IMR-90 (cell line): ENCODE results near the gene CRYM. TPM values are rescaled to one million over a fixed set of nuclear protein-coding genes. Genes with fewer than 3 reads are reported as not detected.

Source experiments
- ATAC-seq: fragments of 200-7000 bp; cut with Tn5 transposase; 2 replicates; pipeline ENCODE4 v1.9.1; 2020; ENCODE audit warnings: low read depth, mild to moderate bottlenecking, moderate library complexity
- BruUV-seq: library from RNA; stranded (reverse); fragments of 400-500 nt; replicated peaks from 2 replicates; lab custom pipeline; 2021; lab: Mats Ljungman, UMichigan
- CTCF ChIA-PET: fragments of 300-600 bp; formaldehyde crosslinking; extraction: SDS; loops from one replicate; lab custom pipeline; 2021; ENCODE audit warnings: antibody characterized with exemption; lab: Yijun Ruan, JAX
- POLR2A ChIA-PET: fragments of 300-600 bp; sonication (Branson Sonifier 250); formaldehyde crosslinking; loops from one replicate; lab custom pipeline; 2022; ENCODE audit warnings: antibody characterized with exemption; ENCODE audit not compliant: unreplicated experiment; lab: Charles Lee
- DNase-seq: peaks from one replicate; pipeline ENCODE4 v3.0.0; 2013
- H2AFZ ChIP-seq: replicated peaks from 2 replicates; pipeline ENCODE3; 2013; ENCODE audit warnings: low read length, mild to moderate bottlenecking; ENCODE audit not compliant: poor library complexity
- H2AK5ac ChIP-seq: 2 replicates; pipeline ENCODE4 v1.6.1; 2013; ENCODE audit warnings: low read depth, low read length, inconsistent platforms
- H2AK9ac ChIP-seq: replicated peaks from 2 replicates; pipeline ENCODE3; 2013; ENCODE audit warnings: mild to moderate bottlenecking, low read depth, low read length, moderate library complexity; ENCODE audit not compliant: poor library complexity
- H2BK120ac ChIP-seq: 2 replicates; pipeline ENCODE4 v1.6.1; 2013; ENCODE audit warnings: low read depth, low read length, inconsistent platforms
- H2BK15ac ChIP-seq: 3 replicates; pipeline ENCODE4 v1.6.1; 2013; ENCODE audit warnings: low read depth, low read length, inconsistent platforms
- H2BK20ac ChIP-seq: 2 replicates; pipeline ENCODE4 v1.6.1; 2013; ENCODE audit warnings: low read depth, mild to moderate bottlenecking, inconsistent platforms, low read length, moderate library complexity
- H2BK5ac ChIP-seq: 2 replicates; pipeline ENCODE4 v1.6.1; 2013; ENCODE audit warnings: mild to moderate bottlenecking, low read depth, low read length, inconsistent platforms; ENCODE audit not compliant: poor library complexity, severe bottlenecking
- H3K14ac ChIP-seq: replicated peaks from 2 replicates; pipeline ENCODE4 v1.6.1; 2013; ENCODE audit warnings: low read depth, low read length, inconsistent platforms
- H3K18ac ChIP-seq: 2 replicates; pipeline ENCODE4 v1.6.1; 2013; ENCODE audit warnings: low read depth, low read length, control low read depth
- H3K23ac ChIP-seq: 2 replicates; pipeline ENCODE4 v1.6.1; 2013; ENCODE audit warnings: low read depth, low read length, inconsistent platforms
- H3K27ac ChIP-seq: 2 replicates; pipeline ENCODE4 v1.5.1; 2013; ENCODE audit warnings: mild to moderate bottlenecking, control low read depth, low read length; ENCODE audit not compliant: insufficient read depth
- H3K27me3 ChIP-seq: 2 replicates; pipeline ENCODE4 v1.6.1; 2013; ENCODE audit warnings: low read length; ENCODE audit not compliant: control insufficient read depth, insufficient read depth
- H3K36me3 ChIP-seq: 2 replicates; pipeline ENCODE4 v1.6.1; 2013; ENCODE audit warnings: low read length, mixed read lengths; ENCODE audit not compliant: control insufficient read depth, insufficient read depth
- H3K4ac ChIP-seq: 2 replicates; pipeline ENCODE4 v1.6.1; 2013; ENCODE audit warnings: low read depth, low read length, inconsistent platforms
- H3K4me1 ChIP-seq: 2 replicates; pipeline ENCODE4 v1.6.1; 2013; ENCODE audit warnings: low read length, mixed read lengths; ENCODE audit not compliant: control insufficient read depth, insufficient read depth
- H3K4me2 ChIP-seq: 2 replicates; pipeline ENCODE4 v1.6.1; 2013; ENCODE audit warnings: low read depth, mild to moderate bottlenecking, control low read depth, low read length, moderate library complexity
- H3K4me3 ChIP-seq: 2 replicates; pipeline ENCODE4 v1.5.1; 2013; ENCODE audit warnings: low read depth, mild to moderate bottlenecking, control low read depth, low read length, moderate library complexity; ENCODE audit not compliant: insufficient read depth
- H3K56ac ChIP-seq: 2 replicates; pipeline ENCODE4 v1.6.1; 2013; ENCODE audit warnings: low read length, inconsistent platforms; ENCODE audit not compliant: insufficient read depth; ENCODE audit errors: extremely low read depth
- H3K79me1 ChIP-seq, 2 experiments: 2 replicates each; pipeline ENCODE4 v1.6.1; 2013; ENCODE audit warnings: low read length in 2 of 2, inconsistent platforms in 1 of 2, low read depth in 1 of 2
- H3K9ac ChIP-seq: 2 replicates; pipeline ENCODE4 v1.6.1; 2013; ENCODE audit warnings: low read depth, low read length, control low read depth
- H3K9me1 ChIP-seq: 2 replicates; pipeline ENCODE4 v1.6.1; 2013; ENCODE audit warnings: low read length, inconsistent platforms; ENCODE audit not compliant: insufficient read depth
- H3K9me3 ChIP-seq: 2 replicates; pipeline ENCODE4 v1.6.1; 2013; ENCODE audit warnings: low read length; ENCODE audit not compliant: control insufficient read depth, insufficient read depth
- H4K20me1 ChIP-seq: 2 replicates; pipeline ENCODE4 v1.6.1; 2013; ENCODE audit warnings: low read length, inconsistent platforms; ENCODE audit not compliant: insufficient read depth
- H4K5ac ChIP-seq: 2 replicates; pipeline ENCODE4 v1.6.1; 2013; ENCODE audit warnings: mild to moderate bottlenecking, low read depth, low read length, control low read depth
- H4K8ac ChIP-seq, 2 experiments: 2 replicates each; pipeline ENCODE4 v1.6.1; 2013; ENCODE audit warnings: low read depth in 2 of 2, low read length in 2 of 2, control low read depth in 1 of 2, inconsistent platforms in 1 of 2
- H4K91ac ChIP-seq: 2 replicates; pipeline ENCODE4 v1.6.1; 2013; ENCODE audit warnings: low read depth, low read length, inconsistent platforms; ENCODE audit not compliant: insufficient read depth
- CEBPB ChIP-seq: IDR thresholded peaks from 2 replicates; pipeline ENCODE4 v1.6.1; 2012; ENCODE audit warnings: low read depth, low read length, improper control_type of control experiment
- CHD1 ChIP-seq: IDR thresholded peaks from 2 replicates; pipeline ENCODE4 v1.6.1; 2012; ENCODE audit warnings: low read depth, low read length, improper control_type of control experiment
- FOS ChIP-seq: fragments of 150-350 bp; IDR thresholded peaks from 2 replicates; pipeline ENCODE4 v1.6.1; 2016; ENCODE audit warnings: low read depth, low read length
- MAFK ChIP-seq: IDR thresholded peaks from 2 replicates; pipeline ENCODE4 v1.6.1; 2012; ENCODE audit warnings: low read depth, low read length, improper control_type of control experiment
- MAZ ChIP-seq: IDR thresholded peaks from 2 replicates; pipeline ENCODE4 v1.6.1; 2012; ENCODE audit warnings: low read depth, mild to moderate bottlenecking, low read length, improper control_type of control experiment, moderate library complexity, borderline replicate concordance
- MXI1 ChIP-seq: IDR thresholded peaks from 2 replicates; pipeline ENCODE4 v1.6.1; 2012; ENCODE audit warnings: low read depth, mild to moderate bottlenecking, low read length, moderate library complexity, borderline replicate concordance
- NFE2L2 ChIP-seq: fragments of 150-350 bp; IDR thresholded peaks from 2 replicates; pipeline ENCODE4 v1.6.1; 2016; ENCODE audit warnings: low read depth, mild to moderate bottlenecking, low read length
- POLR2A ChIP-seq: IDR thresholded peaks from 2 replicates; pipeline ENCODE4 v1.6.1; 2012; ENCODE audit warnings: mild to moderate bottlenecking, low read depth, low read length
- RCOR1 ChIP-seq: IDR thresholded peaks from 2 replicates; pipeline ENCODE4 v1.6.1; 2012; ENCODE audit warnings: mild to moderate bottlenecking, low read length, improper control_type of control experiment; ENCODE audit not compliant: insufficient replicate concordance
- WGBS, 2 experiments: methylation state at CpG; one replicate each; pipeline versions ENCODE4 v1.1.5 to v1.1.7; 2013; ENCODE audit warnings: missing lambda C conversion rate in 2 of 2; ENCODE audit not compliant: insufficient read length in 1 of 2; ENCODE audit errors: extremely low coverage in 2 of 2; 5-methylcytosine and 5-hydroxymethylcytosine counted together
- dilution Hi-C: fragments of 300-500 bp; cut with HindIII; formaldehyde crosslinking; loops from one replicate; pipeline ENCODE4 v1.14.3; 2018; ENCODE audit warnings: low sequenced_read_pairs; ENCODE audit not compliant: unreplicated experiment
- in situ Hi-C: fragments of 300-500 bp; cut with MboI; formaldehyde crosslinking; loops from 3 replicates; pipeline ENCODE4 v1.14.3; 2019; ENCODE audit warnings: low sequenced_read_pairs, inconsistent platforms, mixed read lengths
- intact Hi-C: fragments of 100-400 bp; cut with micrococcal nuclease; formaldehyde crosslinking; loops from 2 replicates; pipeline ENCODE4 v1.10.0; 2022
- polyA plus RNA-seq, 3 experiments: library from polyadenylated mRNA; depleted of rRNA; stranded (reverse); fragments of >200 nt; gene quantifications; 2 replicates each; pipeline ENCODE4 v1.2.3, GENCODE V29; 2012; ENCODE audit warnings: low replicate concordance in 1 of 3
- total RNA-seq: library from RNA; depleted of rRNA; stranded (reverse); fragments of >200 nt; gene quantifications from 2 replicates; pipeline ENCODE4 v1.2.3, GENCODE V29; 2012
- TF ChIP-seq, protein P1 (sequence below): fragments of 150-350 bp; IDR thresholded peaks from 2 replicates; pipeline ENCODE4 v1.6.1; 2017; ENCODE audit warnings: mild to moderate bottlenecking, antibody characterized with exemption, low read length, low read depth
- TF ChIP-seq, protein P2 (sequence below): conservative IDR thresholded peaks from 2 replicates; pipeline ENCODE4 v1.5.1; 2012; ENCODE audit warnings: mild to moderate bottlenecking, low read depth, low read length, improper control_type of control experiment

The CRYM gene
- total and polyA plus RNA-seq, 2 of the 4 experiments (the other 2 are of a cell fraction): not detected

DNA sequence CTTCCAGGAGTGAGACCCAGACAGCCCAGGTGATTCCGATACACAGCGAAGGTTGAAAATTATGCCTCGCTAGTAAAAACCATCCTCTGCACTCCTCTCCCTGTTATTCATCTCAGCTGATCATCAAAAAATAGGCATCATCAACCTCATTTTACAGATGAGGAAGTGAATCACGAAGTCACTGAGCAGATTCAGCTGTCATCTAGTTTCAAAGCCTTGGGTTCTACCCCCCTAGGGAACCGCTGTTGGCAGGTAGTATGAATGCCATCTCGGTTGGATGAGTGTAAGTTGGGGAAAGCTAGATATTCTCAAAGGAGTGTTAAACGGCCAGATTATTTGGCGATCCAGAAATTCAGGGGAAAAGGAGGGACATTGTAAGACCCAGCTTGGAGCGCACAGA is 2.0 kb downstream of the CRYM start:
- H2BK5ac ChIP-seq: no peak overlapping the region
- no peak overlapping the region for H2BK15ac ChIP-seq
- H2AK9ac ChIP-seq: no peak overlapping the region
- H3K79me1 ChIP-seq: no peaks in the 10 kb centered on the region
- H2BK20ac ChIP-seq: no peak overlapping the region
- DNase-seq: no peak
- ChIA-PET POLR2A (no interaction called here), CTCF (no interaction called here)
- BruUV-seq: no TSS peak
- H3K23ac ChIP-seq: no peak overlapping the region
- no peak overlapping the region for H2BK120ac ChIP-seq
- in situ Hi-C loops (no loop called here), intact Hi-C loops (no loop called here), dilution Hi-C loops (no loop called here)
- peaks cover 62% of the 10 kb centered on the region for H3K27me3 ChIP-seq
- TF ChIP-seq, protein P1, sequence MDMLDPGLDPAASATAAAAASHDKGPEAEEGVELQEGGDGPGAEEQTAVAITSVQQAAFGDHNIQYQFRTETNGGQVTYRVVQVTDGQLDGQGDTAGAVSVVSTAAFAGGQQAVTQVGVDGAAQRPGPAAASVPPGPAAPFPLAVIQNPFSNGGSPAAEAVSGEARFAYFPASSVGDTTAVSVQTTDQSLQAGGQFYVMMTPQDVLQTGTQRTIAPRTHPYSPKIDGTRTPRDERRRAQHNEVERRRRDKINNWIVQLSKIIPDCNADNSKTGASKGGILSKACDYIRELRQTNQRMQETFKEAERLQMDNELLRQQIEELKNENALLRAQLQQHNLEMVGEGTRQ: no peak
- no peak for TF ChIP-seq MXI1
- TF ChIP-seq, protein P2, sequence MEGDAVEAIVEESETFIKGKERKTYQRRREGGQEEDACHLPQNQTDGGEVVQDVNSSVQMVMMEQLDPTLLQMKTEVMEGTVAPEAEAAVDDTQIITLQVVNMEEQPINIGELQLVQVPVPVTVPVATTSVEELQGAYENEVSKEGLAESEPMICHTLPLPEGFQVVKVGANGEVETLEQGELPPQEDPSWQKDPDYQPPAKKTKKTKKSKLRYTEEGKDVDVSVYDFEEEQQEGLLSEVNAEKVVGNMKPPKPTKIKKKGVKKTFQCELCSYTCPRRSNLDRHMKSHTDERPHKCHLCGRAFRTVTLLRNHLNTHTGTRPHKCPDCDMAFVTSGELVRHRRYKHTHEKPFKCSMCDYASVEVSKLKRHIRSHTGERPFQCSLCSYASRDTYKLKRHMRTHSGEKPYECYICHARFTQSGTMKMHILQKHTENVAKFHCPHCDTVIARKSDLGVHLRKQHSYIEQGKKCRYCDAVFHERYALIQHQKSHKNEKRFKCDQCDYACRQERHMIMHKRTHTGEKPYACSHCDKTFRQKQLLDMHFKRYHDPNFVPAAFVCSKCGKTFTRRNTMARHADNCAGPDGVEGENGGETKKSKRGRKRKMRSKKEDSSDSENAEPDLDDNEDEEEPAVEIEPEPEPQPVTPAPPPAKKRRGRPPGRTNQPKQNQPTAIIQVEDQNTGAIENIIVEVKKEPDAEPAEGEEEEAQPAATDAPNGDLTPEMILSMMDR: no peak
- TF ChIP-seq RCOR1: no peak
- no peak for TF ChIP-seq MAZ
- no peak for TF ChIP-seq CEBPB
- no peak for TF ChIP-seq CHD1
- no peak for TF ChIP-seq MAFK
- TF ChIP-seq FOS: no peak
- no peak for TF ChIP-seq POLR2A
- no peak for TF ChIP-seq NFE2L2
- H2AFZ ChIP-seq: no peak overlapping the region
- no peak overlapping the region for H3K18ac ChIP-seq
- H3K56ac ChIP-seq: no peak overlapping the region
- H3K9ac ChIP-seq: no peak overlapping the region
- WGBS, 2 experiments: 100% methylated on average over 1 of the region's 9 CpGs; no CpG with 5 or more reads in 1 of the 2 experiments
- H4K91ac ChIP-seq: no peak overlapping the region
- H3K14ac ChIP-seq: no peak overlapping the region
- no peak overlapping the region for H4K8ac ChIP-seq
- no peak overlapping the region for H3K4me3 ChIP-seq
- peaks cover 3% of the 10 kb centered on the region; the same call in 1 of the 2 replicates for H3K9me3 ChIP-seq
- 0 out of 2 replicates have a peak, but pooled peaks cover 3% of the 10 kb centered on the region for H4K20me1 ChIP-seq
- H3K4me2 ChIP-seq: no peak overlapping the region
- no peak overlapping the region for H3K27ac ChIP-seq
- H4K5ac ChIP-seq: no peak overlapping the region
- H2AK5ac ChIP-seq: no peak overlapping the region
- no peaks in the 10 kb centered on the region for H3K9me1 ChIP-seq
- H3K4ac ChIP-seq: no peak overlapping the region
- H3K4me1 ChIP-seq: no peaks in the 10 kb centered on the region
- H3K36me3 ChIP-seq: no peaks in the 10 kb centered on the region
- ATAC-seq: no peak
